K562 (cell line): Measurements from ENCODE around the gene CAPZB. TPM values are rescaled to one million over a fixed set of nuclear protein-coding genes. Genes with fewer than 3 reads are reported as not detected.

Experiments
- ATAC-seq: fragments of 200-7000 bp; cut with Tn5 transposase; 3 replicates; pipeline ENCODE4 v1.9.1; 2020; ENCODE audit warnings: moderate library complexity
- BruUV-seq: library from RNA; stranded (reverse); fragments of 400-500 nt; replicated peaks from 2 replicates; lab custom pipeline; 2021; lab: Mats Ljungman, UMichigan
- CTCF ChIA-PET: fragments of 300-600 bp; formaldehyde crosslinking; extraction: SDS; loops from one replicate; lab custom pipeline; 2021; ENCODE audit warnings: low intra/inter-chr PET ratio; lab: Yijun Ruan, JAX
- POLR2A ChIA-PET: fragments of 300-600, 350-650 bp; sonication (Branson Sonifier 250); formaldehyde crosslinking; extraction: SDS; loops from one replicate; lab custom pipeline; 2021; ENCODE audit warnings: antibody characterized with exemption, inconsistent platforms; lab: Yijun Ruan, JAX
- DNase-seq, 4 experiments: peaks; one replicate each; pipeline versions ENCODE4 v3.0.0 to v3.0.0-alpha.2; 2011 to 2018; ENCODE audit warnings: low spot score in 3 of 4, mixed read lengths in 3 of 4; ENCODE audit errors: extremely low read depth in 1 of 4
- FAIRE-seq: peaks from 2 replicates; lab custom pipeline; 2011; peaks lifted over from hg19 to GRCh38; lab: Jason Lieb, UNC
- H2AFZ ChIP-seq: 2 replicates; pipeline ENCODE4 v1.6.0; 2011; ENCODE audit warnings: low read depth, low read length, control low read depth, inconsistent platforms
- H3K27ac ChIP-seq: fragments of 200-600 bp; 3 replicates; pipeline ENCODE4 v1.8.0; 2011; ENCODE audit warnings: low read depth, mild to moderate bottlenecking, control low read depth, inconsistent platforms, low read length, moderate library complexity, mixed read lengths; ENCODE audit errors: extremely low read depth
- H3K27me3 ChIP-seq, 2 experiments: fragments of 300-600 bp in 1 of 2; 2 replicates in 1 of 2; 3 replicates in 1 of 2; pipeline versions ENCODE4 v1.6.0 to v1.8.0; 2011; ENCODE audit warnings: inconsistent platforms in 2 of 2, low read length in 2 of 2, mild to moderate bottlenecking in 1 of 2, mixed read lengths in 1 of 2, moderate library complexity in 1 of 2; ENCODE audit not compliant: control insufficient read depth in 2 of 2, insufficient read depth in 2 of 2
- H3K36me3 ChIP-seq: fragments of 300-600 bp; 3 replicates; pipeline ENCODE4 v1.8.0; 2011; ENCODE audit warnings: mild to moderate bottlenecking, low read length, inconsistent platforms; ENCODE audit not compliant: control insufficient read depth, insufficient read depth
- H3K4me1 ChIP-seq, 2 experiments: fragments of 200-600 bp in 1 of 2; replicated peaks in 1 of 2; 2 replicates in 1 of 2; 3 replicates in 1 of 2; pipeline versions ENCODE4 v1.5.1 to v1.8.0; 2011; ENCODE audit warnings: inconsistent platforms in 2 of 2, low read length in 2 of 2, mild to moderate bottlenecking in 1 of 2, mixed read lengths in 1 of 2, moderate library complexity in 1 of 2; ENCODE audit not compliant: control insufficient read depth in 2 of 2, insufficient read depth in 2 of 2
- H3K4me2 ChIP-seq: 2 replicates; pipeline ENCODE4 v1.6.1; 2011; ENCODE audit warnings: low read length, control low read depth, inconsistent platforms, mixed read lengths; ENCODE audit not compliant: insufficient read depth
- H3K4me3 ChIP-seq: fragments of 200-600 bp; sonication (generic), shearing (Covaris generic); 2 replicates; pipeline ENCODE4 v1.5.1; 2016; ENCODE audit warnings: control low read depth, inconsistent platforms
- H3K79me2 ChIP-seq: fragments of 200-600 bp; 3 replicates; pipeline ENCODE4 v1.8.0; 2011; ENCODE audit warnings: low read length, inconsistent platforms; ENCODE audit not compliant: control insufficient read depth, insufficient read depth
- H3K9ac ChIP-seq, 2 experiments: 2 replicates each; pipeline versions ENCODE4 v1.6.0 to v1.6.1; 2011; ENCODE audit warnings: low read depth in 2 of 2, low read length in 2 of 2, control low read depth in 1 of 2, inconsistent platforms in 1 of 2, mild to moderate bottlenecking in 1 of 2, mixed read lengths in 1 of 2; ENCODE audit not compliant: insufficient read depth in 1 of 2
- H3K9me1 ChIP-seq: one replicate; pipeline ENCODE4 v1.6.0; 2011; ENCODE audit warnings: inconsistent platforms, mild to moderate bottlenecking, low read length, moderate library complexity; ENCODE audit not compliant: control insufficient read depth, insufficient read depth
- H3K9me3 ChIP-seq: replicated peaks from 2 replicates; pipeline ENCODE4 v1.5.1; 2011; ENCODE audit warnings: low read depth, low read length, inconsistent platforms; ENCODE audit not compliant: control insufficient read depth, insufficient read depth
- H4K20me1 ChIP-seq: replicated peaks from 2 replicates; pipeline ENCODE4 v1.6.1; 2011; ENCODE audit warnings: low read length, inconsistent platforms, mixed read lengths; ENCODE audit not compliant: control insufficient read depth, insufficient read depth
- ARID4B ChIP-seq: sonication (generic); formaldehyde crosslinking; IDR thresholded peaks from 2 replicates; pipeline ENCODE4 v1.8.0; 2022; ENCODE audit warnings: mild to moderate bottlenecking, missing genetic modification reagents
- HINFP ChIP-seq: fragments of 450-650 bp; conservative IDR thresholded peaks from 2 replicates; pipeline ENCODE4 v1.6.1; 2016; ENCODE audit warnings: missing genetic modification characterization, low read depth, mild to moderate bottlenecking, control low read depth, missing compliant biosample characterization
- HIVEP1 ChIP-seq: fragments of 250-450 bp; sonication (Bioruptor Pico); IDR thresholded peaks from 2 replicates; pipeline ENCODE4 v1.4.0; 2020; ENCODE audit warnings: mild to moderate bottlenecking
- NR1H2 ChIP-seq: sonication (generic); formaldehyde crosslinking; IDR thresholded peaks from 2 replicates; pipeline ENCODE4 v1.4.0; 2020; ENCODE audit warnings: mild to moderate bottlenecking, missing genetic modification reagents
- POLR2G ChIP-seq: fragments of 200-400 bp; formaldehyde crosslinking; IDR thresholded peaks from 2 replicates; pipeline ENCODE4 v1.6.1; 2017; ENCODE audit warnings: low read depth, mild to moderate bottlenecking, antibody characterized with exemption, low read length, moderate library complexity
- SMC3 ChIP-seq: conservative IDR thresholded peaks from 2 replicates; pipeline ENCODE4 v1.6.1; 2011; ENCODE audit warnings: low read depth, low read length, improper control_type of control experiment; ENCODE audit not compliant: insufficient read depth
- SPI1 ChIP-seq: IDR thresholded peaks from 2 replicates; pipeline ENCODE4 v1.6.1; 2011; ENCODE audit warnings: low read depth, low read length, control low read depth, borderline replicate concordance
- TBP ChIP-seq: optimal IDR thresholded peaks from 2 replicates; pipeline ENCODE3; 2011; ENCODE audit warnings: low read depth, low read length, improper control_type of control experiment
- ZC3H11A ChIP-seq: IDR thresholded peaks from 2 replicates; pipeline ENCODE4 v1.6.1; 2012; ENCODE audit warnings: low read depth, low read length, improper control_type of control experiment
- ZNF311 ChIP-seq: fragments of 250-450 bp; sonication (Bioruptor Pico); IDR thresholded peaks from 2 replicates; pipeline ENCODE4 v1.4.0; 2020; ENCODE audit warnings: mild to moderate bottlenecking, moderate library complexity
- WGBS: fragments of 100-300 bp; shearing (Covaris generic); methylation state at CpG from one replicate; pipeline ENCODE4 v1.1.6; 2016; ENCODE audit warnings: low coverage, mixed read lengths; ENCODE audit not compliant: insufficient coverage; ENCODE audit errors: missing lambda C conversion rate; 5-methylcytosine and 5-hydroxymethylcytosine counted together
- in situ Hi-C: fragments of 300-500 bp; cut with MboI; formaldehyde crosslinking; loops from 4 replicates; pipeline ENCODE4 v1.15.0; 2018; ENCODE audit warnings: inconsistent platforms, mixed read lengths
- intact Hi-C: fragments of 100-400 bp; cut with micrococcal nuclease; formaldehyde crosslinking; loops from 2 replicates; pipeline ENCODE4 v1.14.2; 2022
- polyA plus RNA-seq, 8 experiments: library from polyadenylated mRNA; depleted of rRNA in 4 of 8; stranded (reverse) in 5 of 8; unstranded in 3 of 8; fragments of >200 nt; fragmentation: Nextera tagmentation in 2 of 8; fragmentation: Illumina TruSeq in 1 of 8; extraction: Ambion mirVana in 2 of 8; extraction: Trizol in 1 of 8; gene quantifications; 2 replicates each; pipeline versions ENCODE4 v1.2.1 to v1.2.3, GENCODE V29; 2011 to 2014; ENCODE audit warnings: inconsistent platforms in 1 of 8, missing spikeins in 1 of 8
- total RNA-seq, 7 experiments: library from RNA; depleted of rRNA in 6 of 7; stranded (reverse); fragments of >200 nt in 6 of 7; fragmentation: Illumina TruSeq in 2 of 7; extraction: Trizol in 2 of 7; gene quantifications; 2 replicates each; pipeline versions ENCODE4 v1.2.1 to v1.2.3, GENCODE V29; 2011 to 2021; ENCODE audit warnings: low replicate concordance in 1 of 7
- TF ChIP-seq, protein P1 (sequence below): fragments of 450-650 bp; formaldehyde crosslinking; IDR thresholded peaks from 2 replicates; pipeline ENCODE4 v1.4.0; 2020; ENCODE audit warnings: mild to moderate bottlenecking, moderate library complexity

Gene CAPZB
- total and polyA plus RNA-seq, 9 of the 15 experiments (the other 6 are each of a cell fraction or from before 2014, with no cell fraction given), result 57.6 to 297 (median 125) TPM

- no peak for DNase-seq
- H3K9me3 ChIP-seq, result no peaks in the 10 kb centered on the region
- H3K4me1 ChIP-seq, result peaks cover 11 to 20% of the 10 kb centered on the region in 2 experiments
- 74% methylated on average over 15 of the region's 15 CpGs for WGBS
- no peak overlapping the region for H2AFZ ChIP-seq
- CTCF ChIA-PET, result no interaction called here
- H3K27ac ChIP-seq, result no peak overlapping the region
- intact Hi-C loops (no loop called here), in situ Hi-C loops (no loop called here)
- peaks cover 56% of the 10 kb centered on the region for H4K20me1 ChIP-seq
- ATAC-seq, result no peak
- H3K9ac ChIP-seq, result no peak overlapping the region
- peaks cover 3% of the 10 kb centered on the region for H3K9me1 ChIP-seq
- H3K36me3 ChIP-seq, result peaks cover 32% of the 10 kb centered on the region
- no TSS peak for BruUV-seq
- POLR2A ChIA-PET, result interaction anchor here (0.9 to 1.5 kb wide), 3 partner anchors 10 to 37 kb away, joined by 3 to 5 read pairs (median 4); no protein-coding TSS in a partner anchor
- TF ChIP-seq HINFP (tag) (no peak), HIVEP1 (CRISPR knock-in tag) (no peak), ARID4B (CRISPR knock-in tag) (no peak), TBP (no peak), SMC3 (no peak), NR1H2 (CRISPR knock-in tag) (no peak), ZNF311 (no peak), POLR2G (no peak), ZC3H11A (no peak), SPI1 (no peak)
- TF ChIP-seq, protein P1, sequence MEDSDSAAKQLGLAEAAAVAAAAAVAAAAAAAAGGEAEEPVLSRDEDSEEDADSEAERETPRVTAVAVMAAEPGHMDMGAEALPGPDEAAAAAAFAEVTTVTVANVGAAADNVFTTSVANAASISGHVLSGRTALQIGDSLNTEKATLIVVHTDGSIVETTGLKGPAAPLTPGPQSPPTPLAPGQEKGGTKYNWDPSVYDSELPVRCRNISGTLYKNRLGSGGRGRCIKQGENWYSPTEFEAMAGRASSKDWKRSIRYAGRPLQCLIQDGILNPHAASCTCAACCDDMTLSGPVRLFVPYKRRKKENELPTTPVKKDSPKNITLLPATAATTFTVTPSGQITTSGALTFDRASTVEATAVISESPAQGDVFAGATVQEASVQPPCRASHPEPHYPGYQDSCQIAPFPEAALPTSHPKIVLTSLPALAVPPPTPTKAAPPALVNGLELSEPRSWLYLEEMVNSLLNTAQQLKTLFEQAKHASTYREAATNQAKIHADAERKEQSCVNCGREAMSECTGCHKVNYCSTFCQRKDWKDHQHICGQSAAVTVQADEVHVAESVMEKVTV (CRISPR knock-in tag), result no peak
- FAIRE-seq, result no peak
- no peak overlapping the region for H3K4me3 ChIP-seq
- H3K79me2 ChIP-seq, result peaks cover 85% of the 10 kb centered on the region
- H3K27me3 ChIP-seq, result no peaks in the 10 kb centered on the region
- H3K4me2 ChIP-seq, result no peak overlapping the region
Observed at GRCh38 chr1:19432943-19433718, 52.2 kb downstream of the CAPZB start.
